Sigmoid colon (tissue), 3 donors: ENCODE measurements around the gene IMMT.

ENCODE experiments used
- CTCF ChIP-seq, 4 experiments: fragments of 450-650 bp in 3 of 4; fragments of 200-600 bp in 1 of 4; IDR thresholded peaks; one replicate each; pipeline ENCODE4 v1.5.1; 2016 to 2019; ENCODE audit warnings: antibody characterized with exemption in 4 of 4, mild to moderate bottlenecking in 3 of 4, moderate library complexity in 2 of 4
- POLR2A ChIP-seq, 2 donors: fragments of 450-650 bp; IDR thresholded peaks; one replicate each; pipeline ENCODE4 v1.6.1; 2016; ENCODE audit warnings: antibody characterized with exemption in 2 of 2, mild to moderate bottlenecking in 2 of 2, moderate library complexity in 2 of 2

GRCh38 chr2:86135653-86136052 lies 59.6 kb downstream of the IMMT start:
- TF ChIP-seq CTCF (IDR thresholded peaks at IDR 0.05) (no peak), POLR2A (IDR thresholded peaks at IDR 0.05) (no peak)
